HG03196 (cell line): ENCODE data around the gene ATP11A.

Experiments used
- ATAC-seq: cut with Tn5 transposase; IDR thresholded peaks from one replicate; pipeline ENCODE4 v1.9.1; 2021; ENCODE audit not compliant: unreplicated experiment

Gene ATP11A

GRCh38 chr13:112917056-112917664 lies 227.3 kb downstream of the ATP11A start:
- no peak for ATAC-seq

- ATAC-seq: no peak
Measured at GRCh38 chr13:112917737-112918136, 227.9 kb downstream of the ATP11A start.

DNA sequence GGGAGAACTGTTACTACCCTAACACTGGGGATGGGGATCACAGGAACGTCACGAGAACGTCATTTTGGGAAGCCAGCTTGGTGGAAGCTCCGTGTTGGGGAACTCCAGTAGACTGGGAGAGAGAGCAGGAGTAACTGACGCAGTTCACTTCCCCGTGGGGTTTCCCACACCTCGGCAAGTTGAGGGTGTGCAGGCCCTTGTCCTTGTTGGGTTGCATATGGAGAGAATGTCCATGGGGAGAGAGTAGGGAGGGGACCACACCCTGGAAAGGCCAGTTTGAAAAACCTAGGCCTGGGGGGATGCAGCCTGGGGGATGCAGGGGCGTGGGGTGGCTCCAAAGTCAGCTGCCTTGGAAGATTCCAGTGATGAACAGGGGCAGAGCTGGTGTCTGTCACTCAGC lies 228.4 kb downstream of the ATP11A start:
- ATAC-seq: no peak

GRCh38 chr13:112918746-112919145 lies 228.9 kb downstream of the ATP11A start:
- ATAC-seq: no peak

DNA sequence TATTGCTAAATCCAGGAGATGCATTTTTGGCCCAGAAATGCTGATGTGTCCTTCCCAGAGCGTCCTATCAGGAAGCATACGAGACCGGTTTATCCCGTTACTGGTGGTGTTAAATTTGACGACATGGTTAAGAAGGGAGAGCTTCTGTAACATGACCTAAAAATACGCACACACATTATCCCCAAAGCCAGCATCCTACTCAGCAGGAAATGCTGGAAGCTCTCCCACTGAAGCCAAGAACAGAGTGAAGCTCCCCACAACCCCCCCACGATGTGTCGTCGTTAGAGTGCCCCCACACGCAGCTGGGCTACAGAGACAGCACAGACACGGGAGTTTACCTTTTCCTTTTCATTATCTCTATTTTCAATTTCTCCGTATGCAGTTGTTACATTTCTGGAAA lies 234.1 kb downstream of the ATP11A start:
- ATAC-seq: no peak

DNA sequence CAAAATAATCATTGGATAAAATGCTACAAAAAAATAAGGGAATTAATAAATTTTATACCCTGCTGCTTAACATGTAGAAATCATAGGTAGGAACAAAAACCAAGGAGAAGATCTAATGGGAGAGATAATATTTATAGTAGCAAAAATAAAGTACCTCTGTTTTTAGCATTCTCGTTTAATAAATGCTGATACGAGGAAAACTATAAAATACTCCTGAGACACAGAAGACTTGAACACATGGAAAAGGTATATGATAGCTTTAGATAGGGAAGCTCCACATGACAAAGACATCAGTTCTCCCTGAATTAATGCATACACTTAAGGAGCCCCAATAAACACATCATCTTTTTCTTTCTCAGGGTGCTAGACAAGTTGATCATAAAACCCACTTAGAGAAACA lies 234.5 kb downstream of the ATP11A start:
- no peak for ATAC-seq

- no peak for ATAC-seq
Measured at GRCh38 chr13:112926003-112926402, 236.2 kb downstream of the ATP11A start.

- no peak for ATAC-seq
Measured at GRCh38 chr13:112926993-112927392, 237.2 kb downstream of the ATP11A start.

GRCh38 chr13:112928020-112928971 lies 238.5 kb downstream of the ATP11A start:
- ATAC-seq: no peak

- ATAC-seq: no peak
Measured at GRCh38 chr13:112928972-112929782, 239.3 kb downstream of the ATP11A start.

- ATAC-seq: no peak
Measured at GRCh38 chr13:112929783-112930055, 239.9 kb downstream of the ATP11A start.

- no peak for ATAC-seq
Measured at GRCh38 chr13:112930192-112930591, 240.4 kb downstream of the ATP11A start.

DNA sequence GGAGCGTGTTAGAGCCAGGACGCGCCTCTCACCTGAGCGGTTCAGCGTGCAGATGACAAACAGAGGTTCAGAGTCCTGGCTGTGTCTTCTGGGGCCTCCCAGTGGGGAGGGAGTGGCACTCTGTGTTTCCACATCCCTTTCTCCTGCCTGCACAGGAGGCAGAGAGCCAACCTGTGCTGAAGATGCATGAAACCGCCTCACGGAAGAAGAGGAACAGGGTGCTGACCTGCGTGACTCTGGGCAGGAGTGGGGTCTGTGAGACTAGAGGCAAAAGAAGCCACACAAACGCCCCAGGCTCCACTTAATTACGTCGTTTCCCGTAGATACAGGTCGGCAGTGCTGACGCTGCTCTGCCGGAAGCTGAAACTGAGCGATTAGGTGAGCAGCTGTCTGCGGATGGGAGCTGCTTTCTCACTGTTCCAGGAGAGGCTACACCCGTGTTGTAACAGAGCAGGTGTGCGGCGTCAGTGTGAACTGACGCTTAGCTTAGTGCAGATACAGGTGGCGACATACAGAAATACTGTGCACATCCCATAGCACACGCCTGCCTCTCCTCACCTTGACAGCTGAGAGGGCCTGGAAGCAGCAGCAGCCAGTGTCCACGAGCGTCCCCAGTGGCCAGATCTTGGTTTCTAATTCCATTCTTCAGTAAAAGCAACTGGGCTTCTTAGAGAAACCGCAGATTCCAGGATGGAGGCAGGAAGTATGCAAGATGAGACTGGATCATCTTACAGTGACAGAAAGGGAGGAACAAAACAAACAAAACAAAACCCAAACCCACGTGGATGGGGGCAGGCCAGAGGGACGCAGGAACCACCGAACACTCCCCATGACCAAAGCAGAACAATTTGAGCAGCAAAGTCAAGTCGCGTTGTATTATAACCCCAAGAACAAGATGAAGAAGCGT lies 241.4 kb downstream of the ATP11A start:
- ATAC-seq: no peak

- ATAC-seq: no peak
Measured at GRCh38 chr13:112932971-112933370, 243.1 kb downstream of the ATP11A start.

DNA sequence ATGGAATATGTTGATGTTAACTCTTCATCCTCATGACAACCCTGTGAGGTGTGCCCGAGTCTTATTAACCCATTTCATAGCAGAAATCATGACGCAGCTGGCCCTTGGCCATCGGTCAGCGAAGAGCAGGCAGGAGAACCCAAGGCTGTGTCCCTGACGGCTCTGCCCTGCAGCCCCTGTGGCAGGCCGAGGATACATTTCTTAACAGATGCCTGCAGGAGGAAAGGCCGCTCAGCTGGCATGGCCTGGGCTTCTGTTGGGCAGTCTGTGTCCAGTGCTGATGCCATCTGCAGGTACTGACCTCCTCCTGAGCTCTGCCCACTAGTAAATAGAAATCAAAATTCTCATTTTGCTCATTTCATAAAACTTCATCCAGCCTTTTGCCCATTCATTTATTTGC lies 243.8 kb downstream of the ATP11A start:
- ATAC-seq: no peak

DNA sequence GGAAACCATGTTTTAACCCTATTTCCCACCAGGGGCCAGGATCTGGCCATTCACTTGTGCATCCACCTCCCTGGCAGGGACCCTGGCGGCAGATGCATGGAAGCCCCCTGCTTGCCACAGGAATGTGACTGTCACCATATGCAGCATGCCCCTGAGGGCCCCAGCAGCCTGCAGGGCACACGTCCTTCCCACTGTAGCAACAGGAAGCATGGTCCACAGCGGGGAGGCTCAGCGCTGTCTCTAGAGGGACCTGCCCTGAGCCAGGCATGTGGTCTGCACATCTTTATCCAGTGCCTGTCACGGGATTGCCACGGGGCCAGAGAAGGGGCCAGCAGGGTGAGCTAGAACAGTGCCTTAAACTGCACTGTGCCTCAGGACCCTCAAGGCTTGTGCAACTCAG lies 244.2 kb downstream of the ATP11A start:
- ATAC-seq: no peak
